Vagina (tissue), 2 donors: ENCODE data around the gene TERT. TPM values are rescaled to one million over a fixed set of nuclear protein-coding genes. Genes with fewer than 3 reads are reported as not detected.

Experiments used
- DNase-seq, 2 donors: peaks; one replicate each; pipeline ENCODE4 v3.0.0-alpha.2; 2017; ENCODE audit errors: extremely low spot score in 2 of 2
- H3K27ac ChIP-seq: fragments of 200-600 bp; sonication (generic); one replicate; pipeline ENCODE4 v1.5.1; 2019
- H3K27me3 ChIP-seq: fragments of 200-600 bp; sonication (generic); one replicate; pipeline ENCODE4 v1.5.1; 2019
- H3K36me3 ChIP-seq, 2 donors: fragments of 200-600 bp; sonication (generic); one replicate each; pipeline ENCODE4 v1.5.1; 2017 to 2019
- H3K4me1 ChIP-seq: fragments of 200-600 bp; sonication (generic); one replicate; pipeline ENCODE4 v1.5.1; 2019
- H3K4me3 ChIP-seq, 2 donors: fragments of 200-600 bp; sonication (generic); 1 replicate in 1 of 2; 2 replicates in 1 of 2; pipeline ENCODE4 v1.5.1; 2016 to 2019
- H3K9me3 ChIP-seq: fragments of 200-600 bp; sonication (generic); one replicate; pipeline ENCODE4 v1.5.1; 2019
- POLR2A ChIP-seq, 2 donors: fragments of 450-650 bp; IDR thresholded peaks; one replicate each; pipeline ENCODE4 v1.6.1; 2017; ENCODE audit warnings: antibody characterized with exemption in 2 of 2, mild to moderate bottlenecking in 2 of 2, moderate library complexity in 2 of 2
- POLR2AphosphoS5 ChIP-seq, 2 donors: sonication (generic); formaldehyde crosslinking; IDR thresholded peaks; one replicate each; pipeline ENCODE4 v1.9.0; 2017; ENCODE audit warnings: antibody characterized with exemption in 2 of 2, mild to moderate bottlenecking in 2 of 2, low read depth in 1 of 2; ENCODE audit not compliant: insufficient read depth in 1 of 2
- intact Hi-C: fragments of 100-400 bp; cut with DNase I; formaldehyde crosslinking; loops from one replicate; pipeline ENCODE4 v1.15.1; 2023
- total RNA-seq: library from RNA; depleted of rRNA; stranded (reverse); fragments of >200 nt; gene quantifications from one replicate; pipeline ENCODE4 v1.2.3, GENCODE V29; 2016
- TF ChIP-seq, protein P1 (sequence below), 3 experiments: fragments of 450-650 bp in 2 of 3; fragments of 200-600 bp in 1 of 3; sonication (generic) in 1 of 3; IDR thresholded peaks; one replicate each; pipeline ENCODE4 v1.5.1; 2017 to 2019; ENCODE audit warnings: antibody characterized with exemption in 3 of 3, mild to moderate bottlenecking in 2 of 3, moderate library complexity in 2 of 3

The TERT gene
- total RNA-seq, 1 donor from 2014 or later = not detected

DNA sequence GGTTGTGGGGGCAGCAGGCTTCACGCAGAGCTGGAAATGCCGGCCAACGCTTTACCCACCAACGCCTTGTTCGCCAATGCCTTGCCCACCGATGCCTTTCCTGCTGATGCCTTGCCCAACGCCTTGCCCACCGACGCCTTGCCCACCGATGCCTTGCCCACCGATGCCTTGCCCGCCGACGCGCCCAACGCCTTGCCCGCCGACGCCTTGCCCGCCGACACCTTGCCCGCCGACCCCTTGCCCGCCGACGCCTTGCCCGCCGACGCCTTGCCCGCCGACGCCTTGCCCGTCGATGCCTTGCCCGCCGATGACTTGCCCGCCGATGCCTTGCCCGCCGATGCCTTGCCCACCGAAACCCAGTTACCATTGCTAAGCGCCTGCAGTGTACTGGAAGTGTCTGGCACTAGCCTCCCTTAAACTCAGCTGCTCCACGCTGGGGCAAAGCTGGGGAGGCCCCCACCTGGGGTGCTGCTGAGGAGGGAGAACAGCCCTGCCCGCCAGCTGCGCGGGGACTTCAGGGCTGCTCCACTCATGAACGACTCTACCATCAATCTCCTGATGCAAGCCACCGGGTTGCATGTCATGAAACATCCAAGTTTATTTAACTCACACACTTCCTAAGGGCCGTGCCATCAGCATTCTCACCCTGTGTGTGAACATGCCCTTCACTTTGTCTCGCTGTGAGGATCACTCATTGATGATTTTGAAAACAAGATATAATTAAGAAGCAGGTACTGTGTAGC lies 67.9 kb downstream of the TERT start:
- DNase-seq = no peak
- Histone ChIP-seq H3K4me3 (no peak overlapping the region), H3K4me1 (no peaks in the 10 kb centered on the region), H3K9me3 (no peaks in the 10 kb centered on the region), H3K27me3 (no peaks in the 10 kb centered on the region), H3K36me3 (no peaks in the 10 kb centered on the region), H3K27ac (no peak overlapping the region)
- TF ChIP-seq POLR2AphosphoS5 (IDR thresholded peaks at IDR 0.05; ENCODE audit: insufficient read depth in 1 of 2, low read depth in 1 of 2) = no peak
- TF ChIP-seq, protein P1, sequence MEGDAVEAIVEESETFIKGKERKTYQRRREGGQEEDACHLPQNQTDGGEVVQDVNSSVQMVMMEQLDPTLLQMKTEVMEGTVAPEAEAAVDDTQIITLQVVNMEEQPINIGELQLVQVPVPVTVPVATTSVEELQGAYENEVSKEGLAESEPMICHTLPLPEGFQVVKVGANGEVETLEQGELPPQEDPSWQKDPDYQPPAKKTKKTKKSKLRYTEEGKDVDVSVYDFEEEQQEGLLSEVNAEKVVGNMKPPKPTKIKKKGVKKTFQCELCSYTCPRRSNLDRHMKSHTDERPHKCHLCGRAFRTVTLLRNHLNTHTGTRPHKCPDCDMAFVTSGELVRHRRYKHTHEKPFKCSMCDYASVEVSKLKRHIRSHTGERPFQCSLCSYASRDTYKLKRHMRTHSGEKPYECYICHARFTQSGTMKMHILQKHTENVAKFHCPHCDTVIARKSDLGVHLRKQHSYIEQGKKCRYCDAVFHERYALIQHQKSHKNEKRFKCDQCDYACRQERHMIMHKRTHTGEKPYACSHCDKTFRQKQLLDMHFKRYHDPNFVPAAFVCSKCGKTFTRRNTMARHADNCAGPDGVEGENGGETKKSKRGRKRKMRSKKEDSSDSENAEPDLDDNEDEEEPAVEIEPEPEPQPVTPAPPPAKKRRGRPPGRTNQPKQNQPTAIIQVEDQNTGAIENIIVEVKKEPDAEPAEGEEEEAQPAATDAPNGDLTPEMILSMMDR (IDR thresholded peaks at IDR 0.05) = no peak
- TF ChIP-seq POLR2A (IDR thresholded peaks at IDR 0.05) = no peak
- intact Hi-C loops = no loop called here

DNA sequence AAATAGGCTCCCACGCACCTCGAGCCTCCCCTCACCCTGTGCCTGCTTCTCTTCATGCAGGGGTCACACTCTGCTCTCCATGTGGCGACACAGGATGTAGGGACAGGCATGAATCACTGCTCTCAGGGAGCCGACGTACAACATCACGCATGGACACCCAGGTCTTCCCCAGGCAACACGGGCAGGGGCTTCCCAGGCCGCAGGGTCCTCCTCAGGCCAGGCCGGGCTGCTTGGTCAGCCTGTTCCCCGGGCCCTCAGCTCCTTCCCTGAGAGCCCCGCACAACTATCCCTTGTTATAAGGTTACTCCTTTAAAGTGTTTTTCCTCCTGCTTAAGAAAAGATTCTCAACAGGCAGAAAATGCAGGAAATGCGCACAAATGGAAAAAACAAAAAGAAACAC lies 68.6 kb downstream of the TERT start:
- TF ChIP-seq, protein P1 (IDR thresholded peaks at IDR 0.05) = no peak
- TF ChIP-seq POLR2A (IDR thresholded peaks at IDR 0.05) (no peak), POLR2AphosphoS5 (IDR thresholded peaks at IDR 0.05; ENCODE audit: insufficient read depth in 1 of 2, low read depth in 1 of 2) (no peak)
- H3K27me3 ChIP-seq = no peaks in the 10 kb centered on the region
- no peak for DNase-seq

DNA sequence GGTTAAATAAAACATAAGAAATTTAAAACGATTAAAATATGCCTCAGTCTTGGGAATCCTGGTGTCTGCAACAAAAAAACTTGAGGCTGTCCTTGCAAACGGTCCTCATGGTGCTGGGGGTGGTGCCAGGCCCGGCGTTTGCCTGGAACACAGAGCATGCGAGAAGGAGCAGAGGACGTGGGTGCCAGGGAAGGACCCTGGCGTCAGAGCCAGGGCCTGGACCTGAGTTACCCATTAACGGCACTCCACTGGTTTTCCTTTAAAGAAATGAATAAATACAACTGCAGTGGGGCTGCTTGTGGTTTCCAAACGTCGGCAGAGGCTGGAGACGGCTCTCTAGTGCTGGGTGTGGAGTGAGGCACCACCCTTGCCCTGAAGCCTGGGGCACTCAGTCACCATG lies 69.8 kb downstream of the TERT start, which contains the start of gene SLC6A18:
TSS of gene SLC6A18 (plus strand) at position 301 of the 400 bp plus-strand sequence. CDS start at position 398, 97 bp downstream.
- Histone ChIP-seq H3K27ac (no peak within 1 kb of the TSS), H3K27me3 (no peaks in the 10 kb centered on the region), H3K9me3 (no peaks in the 10 kb centered on the region), H3K4me1 (no peaks in the 10 kb centered on the region), H3K36me3 (no peaks in the 10 kb centered on the region), H3K4me3 (no peak within 1 kb of the TSS)
- intact Hi-C loops = no loop called here
- DNase-seq = no peak
- TF ChIP-seq POLR2A (IDR thresholded peaks at IDR 0.05) (no peak), POLR2AphosphoS5 (IDR thresholded peaks at IDR 0.05; ENCODE audit: insufficient read depth in 1 of 2, low read depth in 1 of 2) (no peak)
- TF ChIP-seq, protein P1 (IDR thresholded peaks at IDR 0.05) = no peak

More for the DNA sequence above, 68.6 kb downstream of the TERT start:
- Histone ChIP-seq H3K27ac (no peak overlapping the region), H3K9me3 (no peaks in the 10 kb centered on the region), H3K36me3 (no peaks in the 10 kb centered on the region), H3K4me3 (no peak overlapping the region), H3K4me1 (no peaks in the 10 kb centered on the region)
- intact Hi-C loops = no loop called here

- no peaks in the 10 kb centered on the region for H3K36me3 ChIP-seq
- no peak for DNase-seq
- no peaks in the 10 kb centered on the region for H3K27me3 ChIP-seq
- TF ChIP-seq POLR2AphosphoS5 (IDR thresholded peaks at IDR 0.05; ENCODE audit: insufficient read depth in 1 of 2, low read depth in 1 of 2) = no peak
- TF ChIP-seq, protein P1 (IDR thresholded peaks at IDR 0.05) = no peak
- TF ChIP-seq POLR2A (IDR thresholded peaks at IDR 0.05) = no peak
- intact Hi-C loops = no loop called here
- H3K4me3 ChIP-seq = no peak overlapping the region
- H3K4me1 ChIP-seq = no peaks in the 10 kb centered on the region
- H3K27ac ChIP-seq = no peak overlapping the region
- no peaks in the 10 kb centered on the region for H3K9me3 ChIP-seq
Measured at GRCh38 chr5:1224631-1225030, 70.2 kb downstream of the TERT start.

DNA sequence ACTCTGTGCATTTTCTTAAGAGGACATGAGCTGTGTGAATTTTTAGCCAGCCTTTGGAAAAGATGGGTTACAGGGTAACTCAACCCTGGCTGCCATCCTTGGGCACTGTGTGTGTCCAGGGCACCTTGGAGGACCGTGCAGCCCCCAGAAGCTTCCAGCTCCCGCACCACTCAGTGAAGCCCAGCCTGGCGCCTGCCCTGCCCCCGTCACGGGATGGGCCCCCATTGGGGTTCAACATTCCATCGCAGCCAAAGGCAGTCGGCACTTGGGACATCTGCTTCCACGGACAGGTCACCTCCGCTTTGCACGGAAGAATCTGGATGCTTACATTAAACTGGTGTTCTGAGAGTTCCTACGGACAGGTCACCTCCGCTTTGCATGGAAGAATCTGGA lies 71.6 kb downstream of the TERT start:
- no peak for DNase-seq
- no peak overlapping the region for H3K4me3 ChIP-seq
- H3K27me3 ChIP-seq = no peaks in the 10 kb centered on the region
- TF ChIP-seq, protein P1 (IDR thresholded peaks at IDR 0.05) = no peak
- TF ChIP-seq POLR2A (IDR thresholded peaks at IDR 0.05) (no peak), POLR2AphosphoS5 (IDR thresholded peaks at IDR 0.05; ENCODE audit: insufficient read depth in 1 of 2, low read depth in 1 of 2) (no peak)
- intact Hi-C loops = no loop called here
- no peak overlapping the region for H3K27ac ChIP-seq
- H3K36me3 ChIP-seq = no peaks in the 10 kb centered on the region
- no peaks in the 10 kb centered on the region for H3K4me1 ChIP-seq
- no peaks in the 10 kb centered on the region for H3K9me3 ChIP-seq
